Panc1 (cell line): ENCODE measurements around the gene WASF3. TPM values are rescaled to one million over a fixed set of nuclear protein-coding genes. Genes with fewer than 3 reads are reported as not detected.

ENCODE experiments used
- ATAC-seq: fragments of 200-7000 bp; cut with Tn5 transposase; 2 replicates; pipeline ENCODE4 v1.9.1; 2020; ENCODE audit warnings: mild to moderate bottlenecking, moderate library complexity
- BruUV-seq: library from RNA; stranded (reverse); fragments of 400-500 nt; replicated peaks from 2 replicates; lab custom pipeline; 2021; lab: Mats Ljungman, UMichigan
- CTCF ChIA-PET: fragments of 300-600 bp; sonication (Branson Sonifier 250); formaldehyde crosslinking; loops from one replicate; lab custom pipeline; 2022; ENCODE audit warnings: antibody characterized with exemption; lab: Charles Lee
- POLR2A ChIA-PET: fragments of 300-600 bp; sonication (Branson Sonifier 250); formaldehyde crosslinking; loops from one replicate; lab custom pipeline; 2022; ENCODE audit warnings: antibody characterized with exemption; lab: Charles Lee
- DNase-seq: peaks from one replicate; pipeline ENCODE4 v3.0.0-alpha.2; 2010; ENCODE audit warnings: low read depth, low spot score
- H3K27ac ChIP-seq: 2 replicates; pipeline ENCODE4 v1.5.1; 2011; ENCODE audit warnings: mild to moderate bottlenecking, low read length, inconsistent platforms
- H3K27me3 ChIP-seq: fragments of 200-500 bp; sonication (Bioruptor generic); 2 replicates; pipeline ENCODE4 v1.6.0; 2014; ENCODE audit warnings: low read length, inconsistent platforms; ENCODE audit not compliant: control insufficient read depth, insufficient read depth
- H3K36me3 ChIP-seq: fragments of 200-500 bp; sonication (Bioruptor generic); 2 replicates; pipeline ENCODE4 v1.5.1; 2014; ENCODE audit warnings: inconsistent platforms, mild to moderate bottlenecking, low read length, moderate library complexity; ENCODE audit not compliant: control insufficient read depth, insufficient read depth
- H3K4me1 ChIP-seq: 2 replicates; pipeline ENCODE4 v1.5.1; 2011; ENCODE audit warnings: inconsistent platforms, mild to moderate bottlenecking, low read length, moderate library complexity; ENCODE audit not compliant: control insufficient read depth, insufficient read depth
- H3K4me3 ChIP-seq, 2 experiments: 2 replicates each; pipeline ENCODE4 v1.5.1; 2011 to 2012; ENCODE audit warnings: low read depth in 2 of 2, low read length in 2 of 2, mild to moderate bottlenecking in 2 of 2, inconsistent platforms in 1 of 2, moderate library complexity in 1 of 2
- H3K9me3 ChIP-seq: fragments of 200-500 bp; sonication (Bioruptor generic); 2 replicates; pipeline ENCODE4 v1.5.1; 2014; ENCODE audit warnings: low read depth, mild to moderate bottlenecking, inconsistent platforms, low read length, moderate library complexity; ENCODE audit not compliant: control insufficient read depth, insufficient read depth
- POLR2AphosphoS5 ChIP-seq: IDR thresholded peaks from 2 replicates; pipeline ENCODE4 v1.6.1; 2012; ENCODE audit warnings: mild to moderate bottlenecking, low read depth, low read length, moderate library complexity
- SIN3A ChIP-seq: IDR thresholded peaks from 2 replicates; pipeline ENCODE4 v1.6.1; 2012; ENCODE audit warnings: low read depth, mild to moderate bottlenecking, low read length, moderate library complexity, borderline replicate concordance; ENCODE audit not compliant: insufficient read depth
- TCF7L2 ChIP-seq: IDR thresholded peaks from 2 replicates; pipeline ENCODE4 v1.6.1; 2011; ENCODE audit warnings: mild to moderate bottlenecking, low read depth, low read length, inconsistent platforms
- in situ Hi-C: cut with HindIII; loops from 2 replicates; pipeline ENCODE4 v1.10.0; 2016; ENCODE audit warnings: low sequenced_read_pairs, low pct_unique_long_range_greater_than_20kb
- intact Hi-C: fragments of 100-400 bp; cut with micrococcal nuclease; formaldehyde crosslinking; loops from one replicate; pipeline ENCODE4 v1.10.0; 2022; ENCODE audit not compliant: unreplicated experiment
- total RNA-seq: library from RNA; stranded (reverse); gene quantifications from one replicate; pipeline ENCODE4 v1.2.1, GENCODE V29; 2021; ENCODE audit not compliant: unreplicated experiment
- TF ChIP-seq, protein P1 (sequence below), 2 experiments: IDR thresholded peaks; 2 replicates each; pipeline ENCODE4 v1.6.1; 2011 to 2012; ENCODE audit warnings: low read depth in 2 of 2, control low read depth in 1 of 2, low read length in 1 of 2, mild to moderate bottlenecking in 1 of 2, moderate library complexity in 1 of 2; ENCODE audit not compliant: insufficient read depth in 1 of 2
- TF ChIP-seq, protein P2 (sequence below): fragments of 450-650 bp; IDR thresholded peaks from 2 replicates; pipeline ENCODE4 v1.5.1; 2017; ENCODE audit warnings: mild to moderate bottlenecking

Gene WASF3
- total RNA-seq, 1 experiment from 2014 or later: 20.2 TPM

DNA sequence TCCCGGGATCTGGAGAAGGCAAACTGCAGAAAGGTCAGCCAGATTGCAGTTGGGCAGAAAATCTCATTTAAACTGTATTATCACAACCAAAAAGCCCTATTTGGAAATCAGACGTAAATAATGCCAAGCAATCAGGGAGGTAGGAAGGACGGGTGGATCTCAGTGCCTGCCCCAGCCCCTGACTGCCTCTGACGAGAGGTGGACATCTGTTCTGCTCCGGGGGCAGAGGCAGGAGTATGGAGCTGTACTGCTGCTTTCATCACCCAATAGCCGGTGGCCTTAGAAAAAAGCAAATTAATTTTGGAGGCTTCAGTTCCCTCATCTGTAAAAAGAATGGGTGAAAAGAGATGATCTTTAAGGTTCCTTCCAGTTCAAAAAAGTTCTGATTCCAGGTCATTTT is 43.6 kb upstream of the WASF3 start:
- ATAC-seq: no peak
- in situ Hi-C loops: no loop called here

DNA sequence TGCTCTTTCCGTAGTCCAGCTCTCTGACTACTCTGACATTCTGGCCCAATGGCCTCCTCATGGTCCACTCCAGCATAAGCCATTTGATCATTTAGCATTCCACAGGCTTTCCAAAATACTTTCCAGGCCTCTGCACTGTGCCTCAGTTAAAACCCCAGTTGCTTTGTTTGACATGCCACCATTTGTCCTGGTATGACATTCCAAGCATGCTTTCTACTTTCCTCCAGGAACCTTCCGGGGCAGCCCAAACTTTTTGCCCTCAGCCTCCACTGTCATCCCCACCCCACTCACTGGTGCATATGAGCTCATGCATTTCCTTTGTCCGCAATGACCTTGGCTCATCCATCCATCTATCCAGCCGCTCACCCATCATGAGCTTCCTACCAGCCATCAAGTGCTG is 41.8 kb upstream of the WASF3 start:
- ChIA-PET POLR2A (no interaction called here), CTCF (no interaction called here)
- TF ChIP-seq TCF7L2 (no peak), POLR2AphosphoS5 (no peak), SIN3A (no peak)
- TF ChIP-seq, protein P1, sequence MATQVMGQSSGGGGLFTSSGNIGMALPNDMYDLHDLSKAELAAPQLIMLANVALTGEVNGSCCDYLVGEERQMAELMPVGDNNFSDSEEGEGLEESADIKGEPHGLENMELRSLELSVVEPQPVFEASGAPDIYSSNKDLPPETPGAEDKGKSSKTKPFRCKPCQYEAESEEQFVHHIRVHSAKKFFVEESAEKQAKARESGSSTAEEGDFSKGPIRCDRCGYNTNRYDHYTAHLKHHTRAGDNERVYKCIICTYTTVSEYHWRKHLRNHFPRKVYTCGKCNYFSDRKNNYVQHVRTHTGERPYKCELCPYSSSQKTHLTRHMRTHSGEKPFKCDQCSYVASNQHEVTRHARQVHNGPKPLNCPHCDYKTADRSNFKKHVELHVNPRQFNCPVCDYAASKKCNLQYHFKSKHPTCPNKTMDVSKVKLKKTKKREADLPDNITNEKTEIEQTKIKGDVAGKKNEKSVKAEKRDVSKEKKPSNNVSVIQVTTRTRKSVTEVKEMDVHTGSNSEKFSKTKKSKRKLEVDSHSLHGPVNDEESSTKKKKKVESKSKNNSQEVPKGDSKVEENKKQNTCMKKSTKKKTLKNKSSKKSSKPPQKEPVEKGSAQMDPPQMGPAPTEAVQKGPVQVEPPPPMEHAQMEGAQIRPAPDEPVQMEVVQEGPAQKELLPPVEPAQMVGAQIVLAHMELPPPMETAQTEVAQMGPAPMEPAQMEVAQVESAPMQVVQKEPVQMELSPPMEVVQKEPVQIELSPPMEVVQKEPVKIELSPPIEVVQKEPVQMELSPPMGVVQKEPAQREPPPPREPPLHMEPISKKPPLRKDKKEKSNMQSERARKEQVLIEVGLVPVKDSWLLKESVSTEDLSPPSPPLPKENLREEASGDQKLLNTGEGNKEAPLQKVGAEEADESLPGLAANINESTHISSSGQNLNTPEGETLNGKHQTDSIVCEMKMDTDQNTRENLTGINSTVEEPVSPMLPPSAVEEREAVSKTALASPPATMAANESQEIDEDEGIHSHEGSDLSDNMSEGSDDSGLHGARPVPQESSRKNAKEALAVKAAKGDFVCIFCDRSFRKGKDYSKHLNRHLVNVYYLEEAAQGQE (IDR thresholded peaks at IDR 0.05; ENCODE audit: insufficient read depth in 1 of 2, low read depth in 2 of 2, low read length in 1 of 2): no peak
- TF ChIP-seq, protein P2, sequence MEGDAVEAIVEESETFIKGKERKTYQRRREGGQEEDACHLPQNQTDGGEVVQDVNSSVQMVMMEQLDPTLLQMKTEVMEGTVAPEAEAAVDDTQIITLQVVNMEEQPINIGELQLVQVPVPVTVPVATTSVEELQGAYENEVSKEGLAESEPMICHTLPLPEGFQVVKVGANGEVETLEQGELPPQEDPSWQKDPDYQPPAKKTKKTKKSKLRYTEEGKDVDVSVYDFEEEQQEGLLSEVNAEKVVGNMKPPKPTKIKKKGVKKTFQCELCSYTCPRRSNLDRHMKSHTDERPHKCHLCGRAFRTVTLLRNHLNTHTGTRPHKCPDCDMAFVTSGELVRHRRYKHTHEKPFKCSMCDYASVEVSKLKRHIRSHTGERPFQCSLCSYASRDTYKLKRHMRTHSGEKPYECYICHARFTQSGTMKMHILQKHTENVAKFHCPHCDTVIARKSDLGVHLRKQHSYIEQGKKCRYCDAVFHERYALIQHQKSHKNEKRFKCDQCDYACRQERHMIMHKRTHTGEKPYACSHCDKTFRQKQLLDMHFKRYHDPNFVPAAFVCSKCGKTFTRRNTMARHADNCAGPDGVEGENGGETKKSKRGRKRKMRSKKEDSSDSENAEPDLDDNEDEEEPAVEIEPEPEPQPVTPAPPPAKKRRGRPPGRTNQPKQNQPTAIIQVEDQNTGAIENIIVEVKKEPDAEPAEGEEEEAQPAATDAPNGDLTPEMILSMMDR: no peak
- no TSS peak for BruUV-seq
- intact Hi-C loops: no loop called here
- ATAC-seq (no peak), DNase-seq (no peak)
- in situ Hi-C loops: no loop called here
- Histone ChIP-seq H3K36me3 (no peaks in the 10 kb centered on the region), H3K4me3 (no peak overlapping the region), H3K27me3 (no peaks in the 10 kb centered on the region), H3K4me1 (no peaks in the 10 kb centered on the region), H3K9me3 (no peaks in the 10 kb centered on the region), H3K27ac (no peak overlapping the region)

More for the DNA sequence above, 43.6 kb upstream of the WASF3 start:
- no peak for DNase-seq
- ChIA-PET CTCF (no interaction called here), POLR2A (no interaction called here)
- no peaks in the 10 kb centered on the region for H3K36me3 ChIP-seq
- no peaks in the 10 kb centered on the region for H3K4me1 ChIP-seq
- BruUV-seq: no TSS peak
- intact Hi-C loops: no loop called here
- TF ChIP-seq POLR2AphosphoS5: no peak
- TF ChIP-seq, protein P2: no peak
- H3K9me3 ChIP-seq: 0 out of 2 replicates have a peak, but pooled peaks cover 4% of the 10 kb centered on the region
- no peak overlapping the region for H3K4me3 ChIP-seq
- no peak overlapping the region for H3K27ac ChIP-seq
- no peaks in the 10 kb centered on the region for H3K27me3 ChIP-seq
